IMR-90 (cell line): Measurements from ENCODE around the gene RC3H1. TPM values are rescaled to one million over a fixed set of nuclear protein-coding genes. Genes with fewer than 3 reads are reported as not detected.
A peak's percentile ranks its signal among the peaks of the same experiment; 100 is the strongest.

ENCODE experiments used
- ATAC-seq: fragments of 200-7000 bp; cut with Tn5 transposase; 2 replicates; pipeline ENCODE4 v1.9.1; 2020; ENCODE audit warnings: low read depth, mild to moderate bottlenecking, moderate library complexity
- Bru-seq: library from RNA; stranded (reverse); fragments of 400-500 nt; gene quantifications from one replicate; lab custom pipeline; 2021; lab: Mats Ljungman, UMichigan
- BruChase-seq, 2 experiments: library from RNA; stranded (reverse); fragments of 400-500 nt; gene quantifications; one replicate each; lab custom pipeline; 2021; lab: Mats Ljungman, UMichigan
- BruUV-seq: library from RNA; stranded (reverse); fragments of 400-500 nt; replicated peaks from 2 replicates; lab custom pipeline; 2021; lab: Mats Ljungman, UMichigan
- CTCF ChIA-PET: fragments of 300-600 bp; formaldehyde crosslinking; extraction: SDS; loops from one replicate; lab custom pipeline; 2021; ENCODE audit warnings: antibody characterized with exemption; lab: Yijun Ruan, JAX
- POLR2A ChIA-PET: fragments of 300-600 bp; sonication (Branson Sonifier 250); formaldehyde crosslinking; loops from one replicate; lab custom pipeline; 2022; ENCODE audit warnings: antibody characterized with exemption; ENCODE audit not compliant: unreplicated experiment; lab: Charles Lee
- DNase-seq: peaks from one replicate; pipeline ENCODE4 v3.0.0; 2013
- H2AFZ ChIP-seq: replicated peaks from 2 replicates; pipeline ENCODE3; 2013; ENCODE audit warnings: low read length, mild to moderate bottlenecking; ENCODE audit not compliant: poor library complexity
- H2AK5ac ChIP-seq: 2 replicates; pipeline ENCODE4 v1.6.1; 2013; ENCODE audit warnings: low read depth, low read length, inconsistent platforms
- H2AK9ac ChIP-seq: replicated peaks from 2 replicates; pipeline ENCODE3; 2013; ENCODE audit warnings: mild to moderate bottlenecking, low read depth, low read length, moderate library complexity; ENCODE audit not compliant: poor library complexity
- H2BK120ac ChIP-seq: 2 replicates; pipeline ENCODE4 v1.6.1; 2013; ENCODE audit warnings: low read depth, low read length, inconsistent platforms
- H2BK15ac ChIP-seq: 3 replicates; pipeline ENCODE4 v1.6.1; 2013; ENCODE audit warnings: low read depth, low read length, inconsistent platforms
- H2BK20ac ChIP-seq: 2 replicates; pipeline ENCODE4 v1.6.1; 2013; ENCODE audit warnings: low read depth, mild to moderate bottlenecking, inconsistent platforms, low read length, moderate library complexity
- H2BK5ac ChIP-seq: 2 replicates; pipeline ENCODE4 v1.6.1; 2013; ENCODE audit warnings: mild to moderate bottlenecking, low read depth, low read length, inconsistent platforms; ENCODE audit not compliant: poor library complexity, severe bottlenecking
- H3K14ac ChIP-seq: replicated peaks from 2 replicates; pipeline ENCODE4 v1.6.1; 2013; ENCODE audit warnings: low read depth, low read length, inconsistent platforms
- H3K18ac ChIP-seq: 2 replicates; pipeline ENCODE4 v1.6.1; 2013; ENCODE audit warnings: low read depth, low read length, control low read depth
- H3K23ac ChIP-seq: 2 replicates; pipeline ENCODE4 v1.6.1; 2013; ENCODE audit warnings: low read depth, low read length, inconsistent platforms
- H3K27ac ChIP-seq: 2 replicates; pipeline ENCODE4 v1.5.1; 2013; ENCODE audit warnings: mild to moderate bottlenecking, control low read depth, low read length; ENCODE audit not compliant: insufficient read depth
- H3K27me3 ChIP-seq: 2 replicates; pipeline ENCODE4 v1.6.1; 2013; ENCODE audit warnings: low read length; ENCODE audit not compliant: control insufficient read depth, insufficient read depth
- H3K36me3 ChIP-seq: 2 replicates; pipeline ENCODE4 v1.6.1; 2013; ENCODE audit warnings: low read length, mixed read lengths; ENCODE audit not compliant: control insufficient read depth, insufficient read depth
- H3K4ac ChIP-seq: 2 replicates; pipeline ENCODE4 v1.6.1; 2013; ENCODE audit warnings: low read depth, low read length, inconsistent platforms
- H3K4me1 ChIP-seq: 2 replicates; pipeline ENCODE4 v1.6.1; 2013; ENCODE audit warnings: low read length, mixed read lengths; ENCODE audit not compliant: control insufficient read depth, insufficient read depth
- H3K4me2 ChIP-seq: 2 replicates; pipeline ENCODE4 v1.6.1; 2013; ENCODE audit warnings: low read depth, mild to moderate bottlenecking, control low read depth, low read length, moderate library complexity
- H3K4me3 ChIP-seq: 2 replicates; pipeline ENCODE4 v1.5.1; 2013; ENCODE audit warnings: low read depth, mild to moderate bottlenecking, control low read depth, low read length, moderate library complexity; ENCODE audit not compliant: insufficient read depth
- H3K56ac ChIP-seq: 2 replicates; pipeline ENCODE4 v1.6.1; 2013; ENCODE audit warnings: low read length, inconsistent platforms; ENCODE audit not compliant: insufficient read depth; ENCODE audit errors: extremely low read depth
- H3K79me1 ChIP-seq, 2 experiments: 2 replicates each; pipeline ENCODE4 v1.6.1; 2013; ENCODE audit warnings: low read length in 2 of 2, inconsistent platforms in 1 of 2, low read depth in 1 of 2
- H3K9ac ChIP-seq: 2 replicates; pipeline ENCODE4 v1.6.1; 2013; ENCODE audit warnings: low read depth, low read length, control low read depth
- H3K9me1 ChIP-seq: 2 replicates; pipeline ENCODE4 v1.6.1; 2013; ENCODE audit warnings: low read length, inconsistent platforms; ENCODE audit not compliant: insufficient read depth
- H3K9me3 ChIP-seq: 2 replicates; pipeline ENCODE4 v1.6.1; 2013; ENCODE audit warnings: low read length; ENCODE audit not compliant: control insufficient read depth, insufficient read depth
- H4K20me1 ChIP-seq: 2 replicates; pipeline ENCODE4 v1.6.1; 2013; ENCODE audit warnings: low read length, inconsistent platforms; ENCODE audit not compliant: insufficient read depth
- H4K5ac ChIP-seq: 2 replicates; pipeline ENCODE4 v1.6.1; 2013; ENCODE audit warnings: mild to moderate bottlenecking, low read depth, low read length, control low read depth
- H4K8ac ChIP-seq, 2 experiments: 2 replicates each; pipeline ENCODE4 v1.6.1; 2013; ENCODE audit warnings: low read depth in 2 of 2, low read length in 2 of 2, control low read depth in 1 of 2, inconsistent platforms in 1 of 2
- H4K91ac ChIP-seq: 2 replicates; pipeline ENCODE4 v1.6.1; 2013; ENCODE audit warnings: low read depth, low read length, inconsistent platforms; ENCODE audit not compliant: insufficient read depth
- FOS ChIP-seq: fragments of 150-350 bp; IDR thresholded peaks from 2 replicates; pipeline ENCODE4 v1.6.1; 2016; ENCODE audit warnings: low read depth, low read length
- MAFK ChIP-seq: IDR thresholded peaks from 2 replicates; pipeline ENCODE4 v1.6.1; 2012; ENCODE audit warnings: low read depth, low read length, improper control_type of control experiment
- MAZ ChIP-seq: IDR thresholded peaks from 2 replicates; pipeline ENCODE4 v1.6.1; 2012; ENCODE audit warnings: low read depth, mild to moderate bottlenecking, low read length, improper control_type of control experiment, moderate library complexity, borderline replicate concordance
- POLR2A ChIP-seq: IDR thresholded peaks from 2 replicates; pipeline ENCODE4 v1.6.1; 2012; ENCODE audit warnings: mild to moderate bottlenecking, low read depth, low read length
- WGBS, 2 experiments: methylation state at CpG; one replicate each; pipeline versions ENCODE4 v1.1.5 to v1.1.7; 2013; ENCODE audit warnings: missing lambda C conversion rate in 2 of 2; ENCODE audit not compliant: insufficient read length in 1 of 2; ENCODE audit errors: extremely low coverage in 2 of 2; 5-methylcytosine and 5-hydroxymethylcytosine counted together
- dilution Hi-C: fragments of 300-500 bp; cut with HindIII; formaldehyde crosslinking; loops from one replicate; pipeline ENCODE4 v1.14.3; 2018; ENCODE audit warnings: low sequenced_read_pairs; ENCODE audit not compliant: unreplicated experiment
- in situ Hi-C: fragments of 300-500 bp; cut with MboI; formaldehyde crosslinking; loops from 3 replicates; pipeline ENCODE4 v1.14.3; 2019; ENCODE audit warnings: low sequenced_read_pairs, inconsistent platforms, mixed read lengths
- intact Hi-C: fragments of 100-400 bp; cut with micrococcal nuclease; formaldehyde crosslinking; loops from 2 replicates; pipeline ENCODE4 v1.10.0; 2022
- long read RNA-seq: library from polyadenylated mRNA; unstranded; transcript quantifications from one replicate; pipeline ENCODE4 v2.0.0, GENCODE V29; 2021; ENCODE audit not compliant: unreplicated experiment
- polyA plus RNA-seq, 3 experiments: library from polyadenylated mRNA; depleted of rRNA; stranded (reverse); fragments of >200 nt; gene quantifications; 2 replicates each; pipeline ENCODE4 v1.2.3, GENCODE V29; 2012; ENCODE audit warnings: low replicate concordance in 1 of 3
- total RNA-seq: library from RNA; depleted of rRNA; stranded (reverse); fragments of >200 nt; gene quantifications from 2 replicates; pipeline ENCODE4 v1.2.3, GENCODE V29; 2012; rRNA removed

Gene RC3H1, protein sequence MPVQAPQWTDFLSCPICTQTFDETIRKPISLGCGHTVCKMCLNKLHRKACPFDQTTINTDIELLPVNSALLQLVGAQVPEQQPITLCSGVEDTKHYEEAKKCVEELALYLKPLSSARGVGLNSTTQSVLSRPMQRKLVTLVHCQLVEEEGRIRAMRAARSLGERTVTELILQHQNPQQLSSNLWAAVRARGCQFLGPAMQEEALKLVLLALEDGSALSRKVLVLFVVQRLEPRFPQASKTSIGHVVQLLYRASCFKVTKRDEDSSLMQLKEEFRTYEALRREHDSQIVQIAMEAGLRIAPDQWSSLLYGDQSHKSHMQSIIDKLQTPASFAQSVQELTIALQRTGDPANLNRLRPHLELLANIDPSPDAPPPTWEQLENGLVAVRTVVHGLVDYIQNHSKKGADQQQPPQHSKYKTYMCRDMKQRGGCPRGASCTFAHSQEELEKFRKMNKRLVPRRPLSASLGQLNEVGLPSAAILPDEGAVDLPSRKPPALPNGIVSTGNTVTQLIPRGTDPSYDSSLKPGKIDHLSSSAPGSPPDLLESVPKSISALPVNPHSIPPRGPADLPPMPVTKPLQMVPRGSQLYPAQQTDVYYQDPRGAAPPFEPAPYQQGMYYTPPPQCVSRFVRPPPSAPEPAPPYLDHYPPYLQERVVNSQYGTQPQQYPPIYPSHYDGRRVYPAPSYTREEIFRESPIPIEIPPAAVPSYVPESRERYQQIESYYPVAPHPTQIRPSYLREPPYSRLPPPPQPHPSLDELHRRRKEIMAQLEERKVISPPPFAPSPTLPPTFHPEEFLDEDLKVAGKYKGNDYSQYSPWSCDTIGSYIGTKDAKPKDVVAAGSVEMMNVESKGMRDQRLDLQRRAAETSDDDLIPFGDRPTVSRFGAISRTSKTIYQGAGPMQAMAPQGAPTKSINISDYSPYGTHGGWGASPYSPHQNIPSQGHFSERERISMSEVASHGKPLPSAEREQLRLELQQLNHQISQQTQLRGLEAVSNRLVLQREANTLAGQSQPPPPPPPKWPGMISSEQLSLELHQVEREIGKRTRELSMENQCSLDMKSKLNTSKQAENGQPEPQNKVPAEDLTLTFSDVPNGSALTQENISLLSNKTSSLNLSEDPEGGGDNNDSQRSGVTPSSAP
- total RNA-seq = 26.1 and 39.3 TPM in 2 replicates
- polyA plus RNA-seq (2012; rRNA removed) = 5.1 and 5.4 TPM in 2 replicates
- 2.0 and 7.1 TPM in 2 replicates for polyA plus RNA-seq (2012; cell fraction: cytosol; rRNA removed)
- polyA plus RNA-seq (2012; cell fraction: nucleus; rRNA removed; ENCODE audit: low replicate concordance) = 1.6 and 13.7 TPM in 2 replicates
- Bru-seq, nascent RNA = percentile 92 among the genes with signal in this experiment
- BruChase-seq, experiment 1, labeled RNA remaining after a 6-hour chase = percentile 94 among the genes with signal in this experiment
- BruChase-seq, experiment 2, labeled RNA remaining after a 2-hour chase = percentile 96 among the genes with signal in this experiment
- long read RNA-seq, full-length matches to known transcripts = 1 of 17 reads
- long read RNA-seq, partial matches to known transcripts = 8 of 17 reads
- long read RNA-seq, other reads (novel, unspliced or antisense) = 8 of 17 reads

GRCh38 chr1:174022080-174022975, at the start of gene RC3H1:
Gene RC3H1, minus strand, starts transcription at chr1:174022357. Its CDS starts 29,372 bp downstream, at chr1:173992985.
- H2BK20ac ChIP-seq = peak within 1 kb of the TSS; percentile 72
- H3K14ac ChIP-seq = peak within 1 kb of the TSS; percentile 100
- H3K56ac ChIP-seq = peak within 1 kb of the TSS; percentile 93
- WGBS, 2 experiments = 3% methylated on average over 40 of the region's 78 CpGs; no CpG with 5 or more reads in 1 of the 2 experiments
- H2AK9ac ChIP-seq = peak within 1 kb of the TSS; percentile 97
- peak; percentile 75 for DNase-seq
- H4K5ac ChIP-seq = peak within 1 kb of the TSS; percentile 94
- H3K27me3 ChIP-seq = no peaks in the 10 kb centered on the region
- H3K36me3 ChIP-seq = no peaks in the 10 kb centered on the region
- TF ChIP-seq MAZ (peak; percentile 79; the same call in 1 of the 2 replicates), POLR2A (peak; percentile 91), FOS (peak; percentile 18; the same call in 1 of the 2 replicates), MAFK (no peak)
- peak within 1 kb of the TSS; percentile 93 for H2BK5ac ChIP-seq
- intact Hi-C loops = loop anchor here (5.0 kb wide), 1 partner anchor 50 kb away; no protein-coding TSS in a partner anchor
- H3K9ac ChIP-seq = peak within 1 kb of the TSS; percentile 96
- dilution Hi-C loops = no loop called here
- in situ Hi-C loops = no loop called here
- H4K8ac ChIP-seq = peak within 1 kb of the TSS; percentile 89 to 93
- peaks cover 0 to 30% of the 10 kb centered on the region in 2 experiments; a peak in 3 of 4 replicates for H3K79me1 ChIP-seq
- peak within 1 kb of the TSS; percentile 80 for H2AK5ac ChIP-seq
- H3K23ac ChIP-seq = peak within 1 kb of the TSS; percentile 99
- H3K18ac ChIP-seq = peak within 1 kb of the TSS; percentile 90
- peaks cover 34% of the 10 kb centered on the region for H4K20me1 ChIP-seq
- peaks cover 6% of the 10 kb centered on the region for H3K4me1 ChIP-seq
- peaks cover 6% of the 10 kb centered on the region for H3K9me1 ChIP-seq
- peak within 1 kb of the TSS; percentile 95 for H2BK120ac ChIP-seq
- H3K4me3 ChIP-seq = peak within 1 kb of the TSS; percentile 99
- peak within 1 kb of the TSS; percentile 93 for H2AFZ ChIP-seq
- ChIA-PET POLR2A (interaction anchor here (0.6 to 1.0 kb wide), 6 partner anchors 8 to 195 kb away, joined by 3 to 6 read pairs (median 4); no protein-coding TSS in a partner anchor), CTCF (interaction anchor here (0.6 kb wide), 1 partner anchor 76 kb away, joined by 4 read pairs; no protein-coding TSS in a partner anchor)
- BruUV-seq = no TSS peak
- H3K4me2 ChIP-seq = peak within 1 kb of the TSS; percentile 99
- peak; percentile 97 for ATAC-seq
- H4K91ac ChIP-seq = peak within 1 kb of the TSS; percentile 86
- no peaks in the 10 kb centered on the region for H3K9me3 ChIP-seq
- peak within 1 kb of the TSS; percentile 99 for H3K4ac ChIP-seq
- H2BK15ac ChIP-seq = peak within 1 kb of the TSS; percentile 91; the same call in 2 of the 3 replicates
- H3K27ac ChIP-seq = peak within 1 kb of the TSS; percentile 94
